CD4-positive, alpha-beta T cell treated with Interleukin-4 for 1 hour (primary cell): ENCODE results near the gene SYDE2.

Experiments
- DNase-seq, 2 donors: peaks; one replicate each; pipeline ENCODE4 v3.0.0-alpha.2; 2020 to 2022

The SYDE2 gene

DNA sequence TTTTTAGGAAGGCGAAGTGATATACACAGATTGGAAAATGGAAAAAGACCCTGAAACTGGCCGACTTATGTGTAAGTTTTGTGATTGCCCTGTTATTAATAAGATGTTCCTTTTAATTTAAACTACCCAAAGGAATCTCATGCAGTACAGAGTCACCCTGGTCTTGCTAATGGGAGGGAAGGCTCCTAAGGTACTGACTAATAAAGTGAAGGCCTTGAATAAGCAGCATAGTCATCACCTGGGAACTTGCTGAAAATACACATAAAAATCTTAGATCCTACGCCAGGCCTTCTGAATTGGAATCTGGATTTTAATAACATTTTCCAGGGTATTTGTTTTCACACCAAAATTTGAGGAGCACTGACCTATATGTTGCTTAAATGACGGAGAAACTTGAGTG, 79.1 kb downstream of the SYDE2 start:
- no peak for DNase-seq

DNA sequence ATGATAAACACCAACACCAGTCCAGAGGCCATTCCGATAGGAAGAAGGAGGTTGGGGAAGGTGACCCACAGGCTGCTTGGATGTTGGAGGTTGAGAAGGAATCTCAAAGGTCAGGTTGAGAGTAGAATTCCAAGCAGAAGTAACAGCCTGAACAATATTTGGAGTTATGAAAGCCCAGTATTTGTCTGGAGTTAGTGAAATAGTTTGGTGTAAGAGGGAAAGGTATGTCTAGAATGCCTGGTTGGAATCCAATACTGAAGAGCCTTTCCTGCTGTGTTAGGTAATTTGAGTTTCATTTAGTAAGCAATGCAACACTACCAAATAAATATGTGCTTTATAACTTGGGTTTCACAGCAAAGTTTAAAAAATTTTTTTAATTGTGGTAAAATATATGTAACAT, 82.1 kb downstream of the SYDE2 start:
- DNase-seq = no peak

DNA sequence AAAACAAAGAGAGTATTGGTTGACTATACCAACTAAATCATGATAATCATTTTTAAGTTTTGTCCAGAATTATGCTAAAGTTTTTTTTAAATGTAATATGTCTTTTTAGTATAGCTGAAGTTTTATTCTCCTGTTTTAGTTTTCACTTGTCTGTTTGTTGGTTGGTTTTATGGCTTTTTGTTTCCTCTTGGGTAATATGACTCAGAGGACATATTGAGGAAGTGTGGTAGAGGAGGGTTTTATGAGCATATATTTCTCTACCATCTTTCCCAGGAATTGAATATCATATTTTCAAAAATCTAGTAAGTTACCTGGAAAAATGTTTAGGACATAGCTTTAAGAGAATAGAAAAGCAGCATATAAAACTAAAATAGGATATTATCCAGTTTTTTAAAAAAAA, 84.0 kb downstream of the SYDE2 start:
- DNase-seq = no peak

DNA sequence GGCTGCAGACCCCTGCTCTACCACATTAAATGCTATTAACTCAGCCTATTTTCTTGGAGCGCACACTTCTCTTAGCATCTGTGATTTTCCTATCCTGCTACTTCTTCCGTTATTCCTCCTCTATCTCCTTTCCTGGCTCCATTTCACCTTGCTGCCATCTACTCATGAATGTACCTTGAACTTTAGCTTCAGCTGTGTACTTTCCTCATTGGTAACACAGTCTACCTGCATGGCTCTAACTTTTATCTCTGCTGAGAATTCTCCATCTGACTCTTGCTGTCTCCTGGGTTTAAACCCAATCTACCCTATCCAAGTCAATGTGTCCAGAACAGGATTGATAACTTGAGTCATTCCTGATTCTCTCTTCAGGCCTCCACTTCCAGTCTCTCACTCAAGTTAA, 84.9 kb downstream of the SYDE2 start:
- DNase-seq = no peak

DNA sequence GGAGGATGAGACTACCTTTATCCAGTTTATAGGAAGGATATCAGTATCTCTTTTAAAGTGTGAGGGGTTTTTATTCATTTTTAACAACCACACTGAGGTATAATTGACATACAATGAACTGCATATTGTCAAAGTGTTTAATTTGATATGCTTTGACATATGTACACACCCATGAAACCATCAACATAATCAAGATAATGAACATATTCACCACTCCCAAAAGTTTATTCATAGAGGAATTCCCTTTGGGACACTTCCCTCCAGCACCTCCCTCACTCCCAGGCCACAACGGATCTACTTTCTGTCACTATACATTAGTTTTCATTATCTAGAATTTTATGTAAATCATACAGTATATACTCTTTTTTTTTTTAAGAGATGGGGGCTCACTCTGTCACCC, 89.1 kb downstream of the SYDE2 start:
- no peak for DNase-seq

DNA sequence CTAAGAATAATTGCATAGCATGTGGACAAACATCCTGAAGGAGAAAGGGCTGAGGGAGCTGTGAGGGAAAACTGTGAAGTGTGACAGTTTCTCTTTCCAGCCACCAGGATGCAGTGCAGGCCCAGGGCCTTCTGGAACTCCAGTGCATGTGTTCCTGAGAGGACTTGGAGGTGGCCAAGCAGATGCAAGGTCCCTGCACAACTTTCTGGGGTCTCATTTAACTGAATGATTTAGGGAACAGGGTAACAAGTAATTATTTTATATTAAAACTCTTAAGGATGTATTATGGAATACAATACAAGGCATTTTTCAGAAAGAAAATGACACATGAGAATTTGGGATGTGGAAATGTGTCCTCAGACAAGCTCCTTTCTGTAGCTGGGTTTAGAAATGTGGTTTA, 91.3 kb downstream of the SYDE2 start:
- peak; percentile 39 to 47 for DNase-seq
